Erythroblast (primary cell): ENCODE measurements around the gene KANK4.

ENCODE experiments used
- GATA1 ChIP-seq: IDR thresholded peaks from 2 replicates; pipeline ENCODE4 v1.6.1; 2011; ENCODE audit warnings: low read depth, mild to moderate bottlenecking, control low read depth, low read length, moderate library complexity
- POLR2A ChIP-seq: IDR thresholded peaks from 2 replicates; pipeline ENCODE4 v1.6.1; 2011; ENCODE audit warnings: mild to moderate bottlenecking, low read length

- TF ChIP-seq POLR2A: no peak
- no peak for TF ChIP-seq GATA1
These were observed 37.2 kb downstream of the KANK4 start for GRCh38 chr1:62281922-62282555.
